GM21717 (cell line): ENCODE data around the gene CERS5.
"Not testable (repeated sequence)": the region's sequence is repeated elsewhere in the genome, so short reads cannot be mapped to it uniquely, and the experiment has no call there.

Source experiments
- ATAC-seq: cut with Tn5 transposase; IDR thresholded peaks from one replicate; pipeline ENCODE4 v1.9.1; 2021; ENCODE audit warnings: mild to moderate bottlenecking, moderate library complexity; ENCODE audit not compliant: unreplicated experiment

Gene CERS5

GRCh38 chr12:50187084-50187900 is 20.1 kb upstream of the CERS5 start:
- ATAC-seq = peak; percentile 50

GRCh38 chr12:50186681-50187080 is 19.5 kb upstream of the CERS5 start:
- no peak for ATAC-seq

- no peak for ATAC-seq
These were observed 18.9 kb upstream of the CERS5 start for GRCh38 chr12:50185970-50186663.

GRCh38 chr12:50185301-50185895 is 18.2 kb upstream of the CERS5 start:
- no peak for ATAC-seq

GRCh38 chr12:50184261-50184660 is 17.1 kb upstream of the CERS5 start:
- no peak for ATAC-seq

- ATAC-seq = no peak
These were observed 15.3 kb upstream of the CERS5 start for GRCh38 chr12:50182461-50182860.

GRCh38 chr12:50181691-50182090 is 14.5 kb upstream of the CERS5 start:
- ATAC-seq = no peak

GRCh38 chr12:50175716-50176026 is 8.5 kb upstream of the CERS5 start:
- ATAC-seq = no peak

- ATAC-seq = no peak
These were observed 8.0 kb upstream of the CERS5 start for GRCh38 chr12:50174971-50175715.

GRCh38 chr12:50166799-50167048 is 445 bp downstream of the CERS5 start:
- peak; percentile 38 for ATAC-seq

- no peak for ATAC-seq
These were observed 2.2 kb downstream of the CERS5 start for GRCh38 chr12:50164963-50165362.

- no peak for ATAC-seq
These were observed 4.9 kb downstream of the CERS5 start for GRCh38 chr12:50162230-50162629.

- ATAC-seq = no peak
These were observed 6.5 kb downstream of the CERS5 start for GRCh38 chr12:50160643-50161042.

- ATAC-seq = no peak
These were observed 9.9 kb downstream of the CERS5 start for GRCh38 chr12:50157259-50157658.

- ATAC-seq = no peak
These were observed 10.5 kb downstream of the CERS5 start for GRCh38 chr12:50156641-50157040.

GRCh38 chr12:50154947-50155346 is 12.2 kb downstream of the CERS5 start:
- ATAC-seq = not testable (repeated sequence)

GRCh38 chr12:50151047-50151687 is 16.0 kb downstream of the CERS5 start:
- ATAC-seq = no peak

- no peak for ATAC-seq
These were observed 17.9 kb downstream of the CERS5 start for GRCh38 chr12:50149311-50149710.

GRCh38 chr12:50148011-50148410 is 19.2 kb downstream of the CERS5 start:
- ATAC-seq = not testable (repeated sequence)

- ATAC-seq = no peak
These were observed 19.9 kb downstream of the CERS5 start for GRCh38 chr12:50147281-50147680.

GRCh38 chr12:50145439-50145838 is 21.7 kb downstream of the CERS5 start:
- no peak for ATAC-seq
